ENCODE data around the gene PLP2.

The PLP2 gene

DNA sequence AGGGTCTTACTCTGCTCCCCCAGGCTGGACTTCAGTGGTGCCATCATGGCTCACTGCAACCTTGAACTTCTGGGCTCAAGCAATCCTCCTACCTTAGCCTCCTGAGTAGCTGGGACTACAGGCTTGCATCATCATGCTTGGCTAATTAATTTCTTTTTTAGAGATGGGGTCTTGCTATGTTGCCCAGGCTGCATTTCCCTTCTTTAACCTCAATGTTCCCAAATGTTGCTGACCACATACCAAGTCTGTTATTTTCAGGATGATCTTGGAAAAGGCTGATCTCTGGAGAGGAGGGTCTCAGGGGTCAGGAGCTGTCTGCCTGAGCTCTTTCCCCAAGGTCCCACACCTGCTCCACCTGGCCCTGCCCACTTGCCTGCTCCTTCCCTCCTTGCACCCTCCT, 48.4 kb downstream of the PLP2 start:
- no peaks in the 10 kb centered on the region for H3K27me3 ChIP-seq (ENCODE audit: insufficient read depth, poor library complexity, severe bottlenecking)
- H3K9me3 ChIP-seq (ENCODE audit: severe bottlenecking), result no peaks in the 10 kb centered on the region
- TF ChIP-seq, protein P1, sequence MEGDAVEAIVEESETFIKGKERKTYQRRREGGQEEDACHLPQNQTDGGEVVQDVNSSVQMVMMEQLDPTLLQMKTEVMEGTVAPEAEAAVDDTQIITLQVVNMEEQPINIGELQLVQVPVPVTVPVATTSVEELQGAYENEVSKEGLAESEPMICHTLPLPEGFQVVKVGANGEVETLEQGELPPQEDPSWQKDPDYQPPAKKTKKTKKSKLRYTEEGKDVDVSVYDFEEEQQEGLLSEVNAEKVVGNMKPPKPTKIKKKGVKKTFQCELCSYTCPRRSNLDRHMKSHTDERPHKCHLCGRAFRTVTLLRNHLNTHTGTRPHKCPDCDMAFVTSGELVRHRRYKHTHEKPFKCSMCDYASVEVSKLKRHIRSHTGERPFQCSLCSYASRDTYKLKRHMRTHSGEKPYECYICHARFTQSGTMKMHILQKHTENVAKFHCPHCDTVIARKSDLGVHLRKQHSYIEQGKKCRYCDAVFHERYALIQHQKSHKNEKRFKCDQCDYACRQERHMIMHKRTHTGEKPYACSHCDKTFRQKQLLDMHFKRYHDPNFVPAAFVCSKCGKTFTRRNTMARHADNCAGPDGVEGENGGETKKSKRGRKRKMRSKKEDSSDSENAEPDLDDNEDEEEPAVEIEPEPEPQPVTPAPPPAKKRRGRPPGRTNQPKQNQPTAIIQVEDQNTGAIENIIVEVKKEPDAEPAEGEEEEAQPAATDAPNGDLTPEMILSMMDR (IDR thresholded peaks at IDR 0.05; ENCODE audit: poor library complexity, severe bottlenecking), result no peak
- no peaks in the 10 kb centered on the region for H3K36me3 ChIP-seq (ENCODE audit: low read depth)
- no peaks in the 10 kb centered on the region for H3K4me1 ChIP-seq (ENCODE audit: insufficient read depth, poor library complexity, severe bottlenecking)
- no peak overlapping the region for H3K27ac ChIP-seq (ENCODE audit: poor library complexity, severe bottlenecking)
- ATAC-seq (ENCODE audit: low read depth) (no peak), DNase-seq (ENCODE audit: low spot score) (no peak)
- no peak overlapping the region for H3K4me3 ChIP-seq (ENCODE audit: severe bottlenecking)

DNA sequence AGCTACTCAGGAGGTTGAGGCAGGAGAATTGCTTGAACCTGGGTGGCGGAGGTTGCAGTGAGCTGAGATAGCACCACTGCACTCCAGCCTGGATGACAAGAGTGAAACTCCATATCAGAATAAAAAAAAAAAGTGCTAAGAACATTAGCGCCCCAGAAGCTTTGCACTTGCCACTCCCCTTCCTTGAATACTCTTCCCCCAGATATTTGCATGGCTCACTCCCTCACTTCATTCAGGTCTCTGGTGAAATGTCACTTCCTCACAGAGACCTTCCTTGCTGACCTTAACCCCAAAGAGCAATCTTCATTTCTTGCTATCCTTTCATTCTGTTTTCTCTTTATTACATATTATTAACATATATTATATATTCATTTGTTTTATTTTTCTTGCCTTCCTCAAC, 50.2 kb downstream of the PLP2 start:
- H3K27ac ChIP-seq (ENCODE audit: poor library complexity, severe bottlenecking), result no peak overlapping the region
- no peaks in the 10 kb centered on the region for H3K9me3 ChIP-seq (ENCODE audit: severe bottlenecking)
- ATAC-seq (ENCODE audit: low read depth), result no peak

More for the DNA sequence above, 50.2 kb downstream of the PLP2 start:
- Histone ChIP-seq H3K4me3 (ENCODE audit: severe bottlenecking) (no peak overlapping the region), H3K4me1 (ENCODE audit: insufficient read depth, poor library complexity, severe bottlenecking) (no peaks in the 10 kb centered on the region), H3K36me3 (ENCODE audit: low read depth) (no peaks in the 10 kb centered on the region), H3K27me3 (ENCODE audit: insufficient read depth, poor library complexity, severe bottlenecking) (peaks cover 6% of the 10 kb centered on the region)
- DNase-seq (ENCODE audit: low spot score), result no peak
- TF ChIP-seq, protein P1 (IDR thresholded peaks at IDR 0.05; ENCODE audit: poor library complexity, severe bottlenecking), result no peak
